Natural killer cell (primary cell): ENCODE measurements around the gene SEMA4C. TPM values are rescaled to one million over a fixed set of nuclear protein-coding genes. Genes with fewer than 3 reads are reported as not detected.
A peak's percentile ranks its signal among the peaks of the same experiment; 100 is the strongest.

Source experiments
- ATAC-seq, 3 donors: fragments of 150-1000 bp in 2 of 3; fragments of 200-7000 bp in 1 of 3; cut with Tn5 transposase; 1 replicate in 1 of 3; 2 replicates in 2 of 3; pipeline ENCODE4 v1.10.0; 2021; ENCODE audit warnings: mild to moderate bottlenecking in 2 of 3, moderate library complexity in 2 of 3
- DNase-seq, 2 donors: peaks; one replicate each; pipeline versions ENCODE4 v3.0.0 to v3.0.0-alpha.2; 2013 to 2021; ENCODE audit warnings: mixed read lengths in 1 of 2
- H3K27ac ChIP-seq: one replicate; pipeline ENCODE4 v1.5.1; 2013; ENCODE audit warnings: mild to moderate bottlenecking, low read length
- H3K27me3 ChIP-seq: one replicate; pipeline ENCODE4 v1.6.1; 2013; ENCODE audit warnings: low read length; ENCODE audit not compliant: control insufficient read depth, insufficient read depth
- H3K36me3 ChIP-seq: one replicate; pipeline ENCODE4 v1.6.1; 2013; ENCODE audit warnings: low read length; ENCODE audit not compliant: control insufficient read depth, insufficient read depth
- H3K4me1 ChIP-seq: one replicate; pipeline ENCODE4 v1.6.1; 2013; ENCODE audit warnings: low read length; ENCODE audit not compliant: control insufficient read depth, insufficient read depth
- H3K4me3 ChIP-seq: one replicate; pipeline ENCODE4 v1.5.1; 2013; ENCODE audit warnings: low read length
- H3K9me3 ChIP-seq: one replicate; pipeline ENCODE4 v1.6.1; 2013; ENCODE audit warnings: low read length; ENCODE audit not compliant: control insufficient read depth, insufficient read depth
- H3K27ac Mint-ChIP-seq, 2 donors: one replicate each; pipeline ENCODE4 v1.8.0; 2022; ENCODE audit warnings: mild to moderate bottlenecking in 2 of 2, mixed read lengths in 2 of 2, moderate library complexity in 1 of 2
- H3K27me3 Mint-ChIP-seq, 2 donors: one replicate each; pipeline ENCODE4 v1.8.0; 2022; ENCODE audit warnings: low read depth in 2 of 2, mixed read lengths in 2 of 2
- H3K36me3 Mint-ChIP-seq: one replicate; pipeline ENCODE4 v1.8.0; 2022; ENCODE audit warnings: mixed read lengths
- H3K4me1 Mint-ChIP-seq, 2 donors: one replicate each; pipeline ENCODE4 v1.8.0; 2022; ENCODE audit warnings: mixed read lengths in 2 of 2
- H3K4me3 Mint-ChIP-seq: one replicate; pipeline ENCODE4 v1.8.0; 2022; ENCODE audit warnings: mild to moderate bottlenecking, moderate library complexity, mixed read lengths
- H3K9me3 Mint-ChIP-seq, 2 donors: one replicate each; pipeline ENCODE4 v1.8.0; 2022; ENCODE audit warnings: mixed read lengths in 2 of 2
- CTCF ChIP-seq: fragments of 200-600 bp; IDR thresholded peaks from one replicate; pipeline ENCODE4 v1.8.0; 2022; ENCODE audit warnings: antibody characterized with exemption
- WGBS: methylation state at CpG from one replicate; pipeline ENCODE4 v1.1.7; 2013; ENCODE audit warnings: missing lambda C conversion rate; ENCODE audit not compliant: insufficient coverage; 5-methylcytosine and 5-hydroxymethylcytosine counted together
- intact Hi-C: fragments of 100-400 bp; cut with micrococcal nuclease; formaldehyde crosslinking; loops from one replicate; pipeline ENCODE4 v1.14.2; 2022
- total RNA-seq, 4 donors: library from RNA; stranded (reverse); fragments of 120-200 nt in 1 of 4; gene quantifications; one replicate each; pipeline versions ENCODE4 v1.2.3 to v1.2.4, GENCODE V29; 2013 to 2022

SEMA4C gene
- total RNA-seq, 3 donors from 2014 or later (not counting 1 experiment from before 2014, with no cell fraction given) = 51.8 to 78.1 (median 65.8) TPM

- H3K27me3 ChIP-seq = no peaks in the 10 kb centered on the region
- DNase-seq = no peak
- no peaks in the 10 kb centered on the region for H3K9me3 ChIP-seq
- Mint-ChIP-seq H3K27ac (no peak overlapping the region), H3K36me3 (no peaks in the 10 kb centered on the region), H3K4me1 (peaks cover 16 to 36% of the 10 kb centered on the region in 2 donors), H3K9me3 (no peaks in the 10 kb centered on the region), H3K27me3 (peaks cover 0 to 3% of the 10 kb centered on the region in 2 donors), H3K4me3 (no peak overlapping the region)
- intact Hi-C loops = no loop called here
- H3K4me1 ChIP-seq = peaks cover 15% of the 10 kb centered on the region
- 87% methylated on average over 11 of the region's 11 CpGs for WGBS
- no peaks in the 10 kb centered on the region for H3K36me3 ChIP-seq
- no peak for ATAC-seq
- H3K4me3 ChIP-seq = no peak overlapping the region
- no peak overlapping the region for H3K27ac ChIP-seq
- no peak for TF ChIP-seq CTCF
Observed at GRCh38 chr2:96897491-96898134, 27.7 kb upstream of the SEMA4C start.

GRCh38 chr2:96895746-96896651 lies 26.1 kb upstream of the SEMA4C start:
- H3K9me3 Mint-ChIP-seq = no peaks in the 10 kb centered on the region
- H3K4me3 ChIP-seq = no peak overlapping the region
- no peaks in the 10 kb centered on the region for H3K36me3 ChIP-seq
- no peak for TF ChIP-seq CTCF
- intact Hi-C loops = no loop called here
- no peak overlapping the region for H3K4me3 Mint-ChIP-seq
- H3K27ac ChIP-seq = no peak overlapping the region
- peak overlapping the region in 1 of 2 donors; percentile 52 for H3K27ac Mint-ChIP-seq
- H3K4me1 Mint-ChIP-seq = peaks cover 25 to 51% of the 10 kb centered on the region in 2 donors
- no peaks in the 10 kb centered on the region for H3K27me3 ChIP-seq
- H3K36me3 Mint-ChIP-seq = no peaks in the 10 kb centered on the region
- DNase-seq (no peak), ATAC-seq (no peak)
- no peaks in the 10 kb centered on the region for H3K9me3 ChIP-seq
- peaks cover 0 to 3% of the 10 kb centered on the region in 2 donors for H3K27me3 Mint-ChIP-seq
- 86% methylated on average over 18 of the region's 18 CpGs for WGBS
- H3K4me1 ChIP-seq = peaks cover 29% of the 10 kb centered on the region

- H3K9me3 Mint-ChIP-seq = no peaks in the 10 kb centered on the region
- no peaks in the 10 kb centered on the region for H3K36me3 Mint-ChIP-seq
- ATAC-seq = no peak
- peaks cover 29% of the 10 kb centered on the region for H3K4me1 ChIP-seq
- 89% methylated on average over 10 of the region's 10 CpGs for WGBS
- no peaks in the 10 kb centered on the region for H3K27me3 ChIP-seq
- H3K36me3 ChIP-seq = no peaks in the 10 kb centered on the region
- intact Hi-C loops = no loop called here
- DNase-seq = no peak
- H3K9me3 ChIP-seq = no peaks in the 10 kb centered on the region
- H3K4me3 Mint-ChIP-seq = no peak overlapping the region
- H3K4me3 ChIP-seq = no peak overlapping the region
- no peak overlapping the region for H3K27ac Mint-ChIP-seq
- H3K4me1 Mint-ChIP-seq = peaks cover 29 to 53% of the 10 kb centered on the region in 2 donors
- no peak overlapping the region for H3K27ac ChIP-seq
- no peak for TF ChIP-seq CTCF
- peaks cover 0 to 3% of the 10 kb centered on the region in 2 donors for H3K27me3 Mint-ChIP-seq
Observed at GRCh38 chr2:96895032-96895745, 25.3 kb upstream of the SEMA4C start.
